Amygdala (tissue), 56 donors: Measurements from ENCODE around the gene TUBGCP6.
A peak's percentile ranks its signal among the peaks of the same experiment; 100 is the strongest.

ENCODE experiments used
- DNase-seq, 56 donors: peaks; one replicate each; lab custom pipeline; 2025; lab: John Stamatoyannopoulos, UW

TUBGCP6 gene

GRCh38 chr22:50186761-50187523, 57.9 kb downstream of the TUBGCP6 start:
- no peak for DNase-seq

GRCh38 chr22:50186181-50186714, 58.6 kb downstream of the TUBGCP6 start:
- DNase-seq = no peak

DNA sequence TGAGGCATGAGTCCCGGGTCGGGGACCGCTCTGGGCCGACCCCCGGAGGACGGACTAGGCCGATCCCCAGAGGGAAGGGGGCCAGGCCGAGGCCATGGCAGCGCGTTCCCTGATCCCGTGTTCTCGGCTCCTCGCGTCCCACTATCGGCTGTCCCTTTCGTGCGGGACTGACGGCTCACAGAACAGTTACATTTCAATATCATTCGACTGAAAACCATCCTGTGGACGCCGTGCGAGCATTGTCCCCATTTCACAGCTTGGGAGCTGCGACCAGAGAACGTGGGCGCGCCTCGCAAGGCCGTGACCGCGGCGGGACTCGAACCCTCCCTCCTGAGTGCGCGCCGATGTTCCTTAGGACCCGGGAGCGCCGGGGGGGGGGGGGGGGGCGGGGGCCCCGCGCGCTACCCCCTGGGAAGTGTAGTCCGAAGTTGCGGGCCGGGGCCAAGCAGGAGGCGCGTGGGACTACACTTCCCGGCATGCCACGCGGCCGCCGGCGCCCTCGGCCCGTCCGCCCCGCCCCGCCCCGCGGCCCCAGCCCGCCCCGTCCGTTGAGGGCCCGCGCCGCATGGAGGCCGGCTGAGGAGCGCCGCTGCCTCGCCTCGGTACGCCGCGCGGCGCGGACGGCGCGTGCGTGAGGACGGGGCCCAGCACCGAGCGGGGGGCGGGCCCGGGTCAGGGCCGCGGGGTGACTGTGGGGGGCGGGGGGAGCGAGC, 59.3 kb downstream of the TUBGCP6 start, which contains the start of gene TRABD:
TSS of gene TRABD (plus strand) at position 539 of the 713 bp plus-strand sequence. CDS start 7,148 bp downstream, outside the sequence.
- DNase-seq = peak in 54 of 56 donors; percentile 38 to 95 (median 78)

DNA sequence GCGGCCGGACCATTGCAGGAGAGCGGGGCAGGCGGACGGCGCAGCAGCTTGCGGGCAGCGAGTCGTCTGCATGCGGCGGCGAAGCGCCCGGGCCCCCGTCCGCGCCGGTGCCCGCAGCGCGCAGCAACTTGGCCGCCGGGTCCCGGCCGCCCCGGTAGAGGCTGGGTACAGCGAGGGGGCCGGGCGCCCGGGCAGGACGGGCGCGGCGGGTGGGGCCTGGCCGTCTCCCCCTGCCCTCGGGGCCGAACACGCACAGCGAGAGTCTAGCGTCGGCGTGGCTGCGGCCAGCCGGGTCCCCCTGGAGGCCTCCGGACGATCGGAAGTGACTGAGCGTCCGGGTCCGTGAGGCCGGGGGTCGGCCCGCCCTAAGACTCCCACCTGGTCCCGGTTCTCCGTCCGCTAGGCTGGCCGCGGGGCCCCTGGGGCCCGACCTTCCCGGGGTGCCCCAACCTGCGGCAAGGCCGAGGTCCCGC, 59.9 kb downstream of the TUBGCP6 start:
- no peak for DNase-seq

DNA sequence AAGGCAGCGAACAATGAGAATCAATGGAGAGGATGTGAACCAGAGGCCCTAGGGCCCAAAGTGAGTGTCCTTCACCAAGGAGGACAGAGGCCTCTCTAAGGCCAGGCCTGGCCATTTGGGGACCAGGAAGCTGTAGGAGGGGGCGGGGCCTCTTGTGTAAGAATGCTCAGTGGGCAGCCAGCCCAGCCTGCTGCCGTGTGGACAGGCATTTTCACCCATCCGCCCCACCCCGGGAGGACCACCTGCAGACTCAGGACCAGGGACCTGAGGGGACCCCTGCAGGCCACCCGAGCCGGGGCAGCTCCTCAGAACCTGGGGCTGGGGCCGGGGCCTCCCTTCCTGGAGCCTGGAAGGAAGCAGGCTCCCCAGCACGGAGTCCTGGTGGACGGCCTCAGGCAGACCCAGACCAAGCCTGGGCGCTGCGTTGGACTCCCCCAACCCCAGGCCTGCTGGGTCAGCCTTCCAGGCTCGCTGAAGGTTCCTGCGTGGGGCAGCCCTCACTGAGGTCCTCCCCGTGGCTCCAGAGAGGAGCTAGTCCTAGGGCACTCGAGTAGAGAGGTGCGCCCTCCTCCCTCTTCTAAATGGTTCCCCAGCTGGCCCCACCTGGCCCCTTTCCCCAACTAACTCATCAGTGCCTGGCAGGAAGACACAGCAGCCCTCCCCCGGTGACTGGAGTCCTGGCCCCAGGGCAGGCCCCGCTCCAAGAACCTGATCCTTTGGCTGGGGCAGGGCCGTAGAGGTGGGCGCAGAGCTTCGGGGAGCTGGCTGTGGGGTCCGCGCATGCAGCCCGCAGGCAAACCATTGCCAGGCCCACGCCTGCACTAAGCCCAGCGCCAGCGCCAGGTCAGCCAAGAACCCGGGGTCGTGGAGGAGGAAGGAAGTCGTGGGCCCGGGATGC, 60.6 kb downstream of the TUBGCP6 start:
- DNase-seq = peak in 16 of 56 donors; percentile 12 to 50 (median 39)

DNA sequence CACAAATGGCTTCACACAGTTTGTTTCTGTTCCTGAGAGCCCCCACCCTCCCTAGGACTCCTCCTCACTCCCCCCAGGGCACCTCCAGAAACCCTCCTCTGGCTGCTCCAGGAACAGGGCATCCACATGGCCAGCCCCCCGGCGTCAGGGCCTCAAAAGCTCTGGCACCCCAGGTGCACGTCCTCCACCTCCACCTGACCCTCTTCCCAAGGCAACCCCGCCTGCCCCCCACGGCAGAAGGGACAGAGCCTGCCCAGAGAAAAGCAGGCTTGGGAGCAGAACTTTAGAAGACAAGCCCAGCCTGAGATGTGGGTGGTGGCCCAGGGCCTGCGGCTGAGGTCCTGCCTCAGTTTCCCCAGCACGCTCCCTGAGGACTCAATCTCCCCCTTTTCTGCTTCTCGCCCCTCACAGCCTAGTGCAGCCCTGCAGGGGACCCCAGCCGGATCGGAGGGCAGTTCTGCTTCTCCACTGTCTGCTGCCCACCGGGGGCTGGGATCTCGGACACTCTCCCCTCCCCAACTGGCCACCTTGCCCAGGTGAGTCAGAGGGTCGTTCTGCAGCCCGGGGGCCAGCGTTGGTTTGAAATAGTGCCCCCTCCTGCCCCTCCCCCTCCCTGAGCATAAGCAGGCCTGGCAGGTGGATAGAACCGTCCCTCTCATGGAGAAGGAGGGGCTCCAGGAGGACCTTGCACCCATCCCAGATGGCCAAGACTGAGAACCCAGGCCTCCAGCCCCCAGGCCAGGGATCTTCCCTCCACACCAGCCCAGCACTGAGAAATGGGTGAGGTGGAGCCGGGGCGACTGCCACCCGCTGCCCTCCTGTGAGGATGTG, 61.5 kb downstream of the TUBGCP6 start:
- no peak for DNase-seq

DNA sequence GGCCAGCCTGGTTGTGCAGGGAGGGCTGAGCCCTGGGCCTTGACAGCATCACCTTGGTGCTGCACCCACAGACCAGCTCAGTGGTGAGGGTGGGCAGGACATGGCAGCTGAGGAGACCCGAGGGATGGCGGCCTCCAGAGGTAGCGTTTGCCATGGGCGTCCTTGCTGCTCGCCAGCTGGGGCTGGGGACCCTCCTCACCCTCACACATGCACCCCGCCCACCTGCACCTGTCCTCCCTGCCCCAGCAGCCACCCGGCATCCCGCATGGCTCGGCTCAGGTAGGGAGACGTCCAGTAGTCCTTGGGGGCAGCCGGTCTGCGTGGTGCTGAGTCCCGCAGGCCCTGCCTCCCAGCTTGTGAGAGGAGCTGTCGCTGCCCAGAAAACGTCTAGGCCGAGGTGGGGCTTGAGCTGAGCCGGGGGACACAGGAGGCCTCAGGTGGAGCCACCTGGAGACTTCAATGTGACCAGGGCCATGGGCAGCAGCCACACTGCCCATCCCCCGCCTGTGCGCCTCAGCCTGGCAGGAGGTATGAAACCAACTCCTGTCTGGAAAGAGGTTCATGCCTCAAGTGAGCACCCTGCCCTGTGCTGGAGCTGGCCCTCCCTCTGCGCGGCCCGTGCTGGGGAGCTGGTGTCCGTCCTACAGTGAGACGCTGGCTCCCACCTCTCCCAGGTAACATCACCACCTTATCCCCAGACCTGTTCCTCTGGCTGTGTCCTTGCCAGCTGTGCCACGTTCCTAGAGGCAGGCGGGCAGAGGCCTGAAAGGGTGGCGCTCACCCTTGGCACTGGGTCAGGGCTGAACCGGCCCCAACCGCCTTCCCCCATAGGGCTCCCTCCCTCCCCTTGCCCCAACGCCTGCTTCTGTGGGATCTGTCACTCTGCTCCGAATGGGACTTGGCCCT, 62.4 kb downstream of the TUBGCP6 start:
- peak in 1 of 56 donors; percentile 15 for DNase-seq

DNA sequence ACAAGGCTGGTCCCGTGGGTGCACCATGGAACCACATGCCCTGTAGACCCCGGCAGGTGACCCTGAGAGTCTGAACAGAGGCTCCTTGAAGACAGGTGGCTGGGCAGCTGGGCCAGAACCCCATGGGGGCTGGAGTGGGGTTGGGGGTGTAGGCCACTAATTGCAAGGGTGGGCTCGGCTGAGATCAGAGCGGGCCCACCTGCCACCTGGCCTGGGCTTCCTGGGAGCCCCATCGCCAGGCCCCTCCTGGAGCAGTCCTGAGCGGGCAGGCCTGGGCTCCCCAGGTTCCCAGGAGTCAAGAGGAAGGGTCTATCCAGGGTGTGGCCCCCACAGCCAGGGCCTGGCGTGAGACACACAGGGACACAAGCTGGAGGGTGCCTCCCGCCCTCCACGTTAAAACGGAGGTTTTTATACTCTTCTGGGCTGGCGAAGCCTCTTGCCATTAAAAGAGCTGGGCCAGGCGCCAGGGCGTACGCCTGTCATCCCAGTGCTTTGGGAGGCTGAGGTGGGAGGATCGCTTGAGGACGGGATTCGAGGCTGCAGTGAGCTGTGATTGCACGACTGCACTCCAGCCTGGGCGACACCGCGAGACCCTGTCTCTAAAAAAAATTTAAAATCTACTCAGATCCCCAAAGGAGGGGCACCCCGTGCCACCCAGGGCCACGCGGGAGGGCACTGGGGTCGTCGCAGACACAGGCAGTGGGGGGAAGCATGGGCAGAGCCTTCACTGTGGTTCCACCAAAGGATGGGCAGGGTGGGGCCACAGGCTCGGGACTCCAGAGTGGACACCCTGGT, 63.9 kb downstream of the TUBGCP6 start:
- no peak for DNase-seq

- no peak for DNase-seq
Observed at GRCh38 chr22:50179937-50180726, 64.7 kb downstream of the TUBGCP6 start.

- no peak for DNase-seq
Observed at GRCh38 chr22:50178871-50179869, 65.7 kb downstream of the TUBGCP6 start.

DNA sequence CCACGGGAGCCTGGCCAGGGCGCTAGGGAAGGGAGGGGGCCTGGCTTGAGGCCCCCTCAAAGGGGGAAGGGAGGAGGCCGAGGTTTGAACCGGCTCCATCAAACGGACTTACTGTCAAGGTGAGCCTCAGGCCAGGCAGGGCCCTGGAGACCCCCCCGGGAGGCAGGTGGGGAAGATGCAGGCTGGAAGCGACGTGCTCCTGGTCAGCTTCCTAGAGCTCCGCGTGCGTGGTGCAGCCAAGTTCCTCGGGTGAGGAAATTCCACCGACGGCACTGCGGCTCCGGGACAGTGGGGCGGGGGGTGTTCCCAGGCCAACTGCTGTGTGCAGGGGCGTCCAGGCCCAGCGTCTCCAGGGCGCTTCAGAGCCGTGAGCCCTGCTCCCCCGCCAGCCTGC, 66.4 kb downstream of the TUBGCP6 start:
- no peak for DNase-seq

GRCh38 chr22:50177537-50178470, 67.0 kb downstream of the TUBGCP6 start:
- DNase-seq = no peak

DNA sequence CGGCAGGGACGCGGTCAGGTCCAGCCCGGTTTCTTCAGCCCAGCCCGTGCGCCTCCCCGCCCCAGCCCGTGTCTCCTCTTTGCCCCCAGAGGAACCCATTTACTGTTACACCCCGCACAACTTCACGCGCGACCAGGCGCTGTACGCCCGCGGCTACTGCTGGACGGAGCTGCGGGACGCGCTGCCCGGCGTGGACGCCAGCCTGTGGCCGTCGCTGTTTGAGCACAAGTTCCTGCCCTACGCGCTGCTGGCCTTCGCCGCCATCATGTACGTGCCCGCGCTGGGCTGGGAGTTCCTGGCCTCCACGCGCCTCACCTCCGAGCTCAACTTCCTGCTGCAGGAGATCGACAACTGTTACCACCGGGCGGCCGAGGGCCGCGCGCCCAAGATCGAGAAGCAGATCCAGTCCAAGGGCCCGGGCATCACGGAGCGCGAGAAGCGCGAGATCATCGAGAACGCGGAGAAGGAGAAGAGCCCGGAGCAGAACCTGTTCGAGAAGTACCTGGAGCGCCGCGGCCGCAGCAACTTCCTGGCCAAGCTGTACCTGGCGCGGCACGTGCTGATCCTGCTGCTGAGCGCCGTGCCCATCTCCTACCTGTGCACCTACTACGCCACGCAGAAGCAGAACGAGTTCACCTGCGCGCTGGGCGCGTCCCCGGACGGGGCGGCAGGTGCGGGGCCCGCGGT, 67.8 kb downstream of the TUBGCP6 start:
- no peak for DNase-seq
